K562 (cell line): ENCODE measurements around the gene UNKL. TPM values are rescaled to one million over a fixed set of nuclear protein-coding genes. Genes with fewer than 3 reads are reported as not detected.

ENCODE experiments used
- ATAC-seq: fragments of 200-7000 bp; cut with Tn5 transposase; 3 replicates; pipeline ENCODE4 v1.9.1; 2020; ENCODE audit warnings: moderate library complexity
- BruUV-seq: library from RNA; stranded (reverse); fragments of 400-500 nt; replicated peaks from 2 replicates; lab custom pipeline; 2021; lab: Mats Ljungman, UMichigan
- CTCF ChIA-PET: fragments of 300-600 bp; formaldehyde crosslinking; extraction: SDS; loops from one replicate; lab custom pipeline; 2021; ENCODE audit warnings: low intra/inter-chr PET ratio; lab: Yijun Ruan, JAX
- POLR2A ChIA-PET: fragments of 300-600, 350-650 bp; sonication (Branson Sonifier 250); formaldehyde crosslinking; extraction: SDS; loops from one replicate; lab custom pipeline; 2021; ENCODE audit warnings: antibody characterized with exemption, inconsistent platforms; lab: Yijun Ruan, JAX
- DNase-seq, 4 experiments: peaks; one replicate each; pipeline versions ENCODE4 v3.0.0 to v3.0.0-alpha.2; 2011 to 2018; ENCODE audit warnings: low spot score in 3 of 4, mixed read lengths in 3 of 4; ENCODE audit errors: extremely low read depth in 1 of 4
- FAIRE-seq: peaks from 2 replicates; lab custom pipeline; 2011; peaks lifted over from hg19 to GRCh38; lab: Jason Lieb, UNC
- H2AFZ ChIP-seq: 2 replicates; pipeline ENCODE4 v1.6.0; 2011; ENCODE audit warnings: low read depth, low read length, control low read depth, inconsistent platforms
- H3K27ac ChIP-seq: fragments of 200-600 bp; 3 replicates; pipeline ENCODE4 v1.8.0; 2011; ENCODE audit warnings: low read depth, mild to moderate bottlenecking, control low read depth, inconsistent platforms, low read length, moderate library complexity, mixed read lengths; ENCODE audit errors: extremely low read depth
- H3K27me3 ChIP-seq, 2 experiments: fragments of 300-600 bp in 1 of 2; 2 replicates in 1 of 2; 3 replicates in 1 of 2; pipeline versions ENCODE4 v1.6.0 to v1.8.0; 2011; ENCODE audit warnings: inconsistent platforms in 2 of 2, low read length in 2 of 2, mild to moderate bottlenecking in 1 of 2, mixed read lengths in 1 of 2, moderate library complexity in 1 of 2; ENCODE audit not compliant: control insufficient read depth in 2 of 2, insufficient read depth in 2 of 2
- H3K36me3 ChIP-seq: fragments of 300-600 bp; 3 replicates; pipeline ENCODE4 v1.8.0; 2011; ENCODE audit warnings: mild to moderate bottlenecking, low read length, inconsistent platforms; ENCODE audit not compliant: control insufficient read depth, insufficient read depth
- H3K4me1 ChIP-seq, 2 experiments: fragments of 200-600 bp in 1 of 2; replicated peaks in 1 of 2; 2 replicates in 1 of 2; 3 replicates in 1 of 2; pipeline versions ENCODE4 v1.5.1 to v1.8.0; 2011; ENCODE audit warnings: inconsistent platforms in 2 of 2, low read length in 2 of 2, mild to moderate bottlenecking in 1 of 2, mixed read lengths in 1 of 2, moderate library complexity in 1 of 2; ENCODE audit not compliant: control insufficient read depth in 2 of 2, insufficient read depth in 2 of 2
- H3K4me2 ChIP-seq: 2 replicates; pipeline ENCODE4 v1.6.1; 2011; ENCODE audit warnings: low read length, control low read depth, inconsistent platforms, mixed read lengths; ENCODE audit not compliant: insufficient read depth
- H3K4me3 ChIP-seq: fragments of 200-600 bp; sonication (generic), shearing (Covaris generic); 2 replicates; pipeline ENCODE4 v1.5.1; 2016; ENCODE audit warnings: control low read depth, inconsistent platforms
- H3K79me2 ChIP-seq: fragments of 200-600 bp; 3 replicates; pipeline ENCODE4 v1.8.0; 2011; ENCODE audit warnings: low read length, inconsistent platforms; ENCODE audit not compliant: control insufficient read depth, insufficient read depth
- H3K9ac ChIP-seq, 2 experiments: 2 replicates each; pipeline versions ENCODE4 v1.6.0 to v1.6.1; 2011; ENCODE audit warnings: low read depth in 2 of 2, low read length in 2 of 2, control low read depth in 1 of 2, inconsistent platforms in 1 of 2, mild to moderate bottlenecking in 1 of 2, mixed read lengths in 1 of 2; ENCODE audit not compliant: insufficient read depth in 1 of 2
- H3K9me1 ChIP-seq: one replicate; pipeline ENCODE4 v1.6.0; 2011; ENCODE audit warnings: inconsistent platforms, mild to moderate bottlenecking, low read length, moderate library complexity; ENCODE audit not compliant: control insufficient read depth, insufficient read depth
- H3K9me3 ChIP-seq: replicated peaks from 2 replicates; pipeline ENCODE4 v1.5.1; 2011; ENCODE audit warnings: low read depth, low read length, inconsistent platforms; ENCODE audit not compliant: control insufficient read depth, insufficient read depth
- H4K20me1 ChIP-seq: replicated peaks from 2 replicates; pipeline ENCODE4 v1.6.1; 2011; ENCODE audit warnings: low read length, inconsistent platforms, mixed read lengths; ENCODE audit not compliant: control insufficient read depth, insufficient read depth
- HDGF ChIP-seq: fragments of 450-650 bp; IDR thresholded peaks from 2 replicates; pipeline ENCODE4 v1.6.1; 2016
- JUN ChIP-seq, 2 experiments: sonication (generic) in 1 of 2; formaldehyde crosslinking in 1 of 2; IDR thresholded peaks; 2 replicates each; pipeline versions ENCODE4 v1.6.1 to v1.8.0; 2012 to 2022; ENCODE audit warnings: borderline replicate concordance in 2 of 2, mild to moderate bottlenecking in 2 of 2, improper control_type of control experiment in 1 of 2, low read depth in 1 of 2, low read length in 1 of 2, missing genetic modification reagents in 1 of 2
- SOX6 ChIP-seq: fragments of 450-650 bp; IDR thresholded peaks from 2 replicates; pipeline ENCODE4 v1.6.1; 2014; ENCODE audit warnings: mild to moderate bottlenecking
- ZNF436 ChIP-seq: fragments of 250-450, 450-650 bp; sonication (Bioruptor Pico); formaldehyde crosslinking; IDR thresholded peaks from 2 replicates; pipeline ENCODE4 v1.7.0; 2020; ENCODE audit warnings: mild to moderate bottlenecking
- ZNF449 ChIP-seq: fragments of 250-450 bp; sonication (Bioruptor Pico); IDR thresholded peaks from 2 replicates; pipeline ENCODE4 v1.8.0; 2022; ENCODE audit warnings: moderate library complexity, mild to moderate bottlenecking, inconsistent platforms
- WGBS: fragments of 100-300 bp; shearing (Covaris generic); methylation state at CpG from one replicate; pipeline ENCODE4 v1.1.6; 2016; ENCODE audit warnings: low coverage, mixed read lengths; ENCODE audit not compliant: insufficient coverage; ENCODE audit errors: missing lambda C conversion rate; 5-methylcytosine and 5-hydroxymethylcytosine counted together
- in situ Hi-C: fragments of 300-500 bp; cut with MboI; formaldehyde crosslinking; loops from 4 replicates; pipeline ENCODE4 v1.15.0; 2018; ENCODE audit warnings: inconsistent platforms, mixed read lengths
- intact Hi-C: fragments of 100-400 bp; cut with micrococcal nuclease; formaldehyde crosslinking; loops from 2 replicates; pipeline ENCODE4 v1.14.2; 2022
- polyA plus RNA-seq, 8 experiments: library from polyadenylated mRNA; depleted of rRNA in 4 of 8; stranded (reverse) in 5 of 8; unstranded in 3 of 8; fragments of >200 nt; fragmentation: Nextera tagmentation in 2 of 8; fragmentation: Illumina TruSeq in 1 of 8; extraction: Ambion mirVana in 2 of 8; extraction: Trizol in 1 of 8; gene quantifications; 2 replicates each; pipeline versions ENCODE4 v1.2.1 to v1.2.3, GENCODE V29; 2011 to 2014; ENCODE audit warnings: inconsistent platforms in 1 of 8, missing spikeins in 1 of 8
- total RNA-seq, 7 experiments: library from RNA; depleted of rRNA in 6 of 7; stranded (reverse); fragments of >200 nt in 6 of 7; fragmentation: Illumina TruSeq in 2 of 7; extraction: Trizol in 2 of 7; gene quantifications; 2 replicates each; pipeline versions ENCODE4 v1.2.1 to v1.2.3, GENCODE V29; 2011 to 2021; ENCODE audit warnings: low replicate concordance in 1 of 7

The UNKL gene
- total and polyA plus RNA-seq, 9 of the 15 experiments (the other 6 are each of a cell fraction or from before 2014, with no cell fraction given), result 0.37 to 30.2 (median 5.1) TPM

GRCh38 chr16:1448536-1449116 is 34.1 kb upstream of the UNKL start:
- no peaks in the 10 kb centered on the region for H3K9me3 ChIP-seq
- no peak for FAIRE-seq
- TF ChIP-seq HDGF, result no peak
- no peak for TF ChIP-seq ZNF436
- no peak for TF ChIP-seq SOX6
- TF ChIP-seq JUN (IDR thresholded peaks at IDR 0.05; ENCODE audit: borderline replicate concordance, low read depth, low read length), result no peak
- no peak for TF ChIP-seq JUN (CRISPR knock-in tag; IDR thresholded peaks at IDR 0.05; ENCODE audit: borderline replicate concordance)
- TF ChIP-seq ZNF449, result no peak
- TF ChIP-seq, all 486 proteins: peak for 0
- no peak for DNase-seq
- in situ Hi-C loops (no loop called here), intact Hi-C loops (no loop called here)
- no peaks in the 10 kb centered on the region for H3K27me3 ChIP-seq
- no peak for ATAC-seq
- 95% methylated on average over 20 of the region's 30 CpGs for WGBS
- no TSS peak for BruUV-seq
- no peak overlapping the region for H2AFZ ChIP-seq
- CTCF ChIA-PET, result no interaction called here
- H3K27ac ChIP-seq, result no peak overlapping the region
- POLR2A ChIA-PET, result no interaction called here
- H3K4me3 ChIP-seq, result no peak overlapping the region
- peaks cover 69% of the 10 kb centered on the region; the same call in 2 of the 3 replicates for H3K36me3 ChIP-seq
- no peak overlapping the region for H3K4me2 ChIP-seq
- H4K20me1 ChIP-seq, result no peaks in the 10 kb centered on the region
- peaks cover 0 to 47% of the 10 kb centered on the region in 2 experiments; a peak in 2 of 5 replicates for H3K4me1 ChIP-seq
- no peak overlapping the region for H3K9ac ChIP-seq
- no peaks in the 10 kb centered on the region for H3K79me2 ChIP-seq
- H3K9me1 ChIP-seq, result no peaks in the 10 kb centered on the region
